ENCODE data around the gene ZMYND12. TPM values are rescaled to one million over a fixed set of nuclear protein-coding genes. Genes with fewer than 3 reads are reported as not detected.

ZMYND12 gene

Small RNA genes lying within 50 kb of the gene (small RNA-seq; reads per million reads assigned to genes)
- not detected for gene TMSB4XP1 (ENCODE audit: insufficient read depth)

Measured in neuronal stem cell (in vitro differentiated cells).